IPS-18a (cell line): ENCODE data around the gene NRROS.
"Not testable (repeated sequence)": the region's sequence is repeated elsewhere in the genome, so short reads cannot be mapped to it uniquely, and the experiment has no call there.

Source experiments
- H3K27ac ChIP-seq: one replicate; pipeline ENCODE4 v1.5.1; 2013; ENCODE audit warnings: low read length
- H3K27me3 ChIP-seq: one replicate; pipeline ENCODE4 v1.6.1; 2013; ENCODE audit warnings: mild to moderate bottlenecking, low read length; ENCODE audit not compliant: control insufficient read depth, insufficient read depth
- H3K36me3 ChIP-seq: one replicate; pipeline ENCODE4 v1.6.1; 2013; ENCODE audit warnings: low read depth, low read length; ENCODE audit not compliant: control insufficient read depth
- H3K4me1 ChIP-seq: one replicate; pipeline ENCODE4 v1.6.1; 2013; ENCODE audit warnings: low read depth, low read length; ENCODE audit not compliant: control insufficient read depth
- H3K4me3 ChIP-seq: one replicate; pipeline ENCODE4 v1.5.1; 2013; ENCODE audit warnings: low read length
- H3K9ac ChIP-seq: one replicate; pipeline ENCODE4 v1.6.1; 2013; ENCODE audit warnings: mild to moderate bottlenecking, low read length, moderate library complexity
- H3K9me3 ChIP-seq: one replicate; pipeline ENCODE4 v1.6.1; 2013; ENCODE audit warnings: low read depth, low read length; ENCODE audit not compliant: control insufficient read depth

NRROS gene

GRCh38 chr3:196639483-196640296, at the start of gene NRROS:
NRROS (plus strand) TSS chr3:196639694; CDS start chr3:196654540, 14,846 bp downstream.
- peak within 1 kb of the TSS; percentile 56 for H3K9ac ChIP-seq
- H3K27ac ChIP-seq, result no peak within 1 kb of the TSS
- peaks cover 24% of the 10 kb centered on the region for H3K27me3 ChIP-seq
- H3K4me3 ChIP-seq, result peak within 1 kb of the TSS; percentile 55
- no peaks in the 10 kb centered on the region for H3K36me3 ChIP-seq
- H3K9me3 ChIP-seq, result no peaks in the 10 kb centered on the region
- no peaks in the 10 kb centered on the region for H3K4me1 ChIP-seq

DNA sequence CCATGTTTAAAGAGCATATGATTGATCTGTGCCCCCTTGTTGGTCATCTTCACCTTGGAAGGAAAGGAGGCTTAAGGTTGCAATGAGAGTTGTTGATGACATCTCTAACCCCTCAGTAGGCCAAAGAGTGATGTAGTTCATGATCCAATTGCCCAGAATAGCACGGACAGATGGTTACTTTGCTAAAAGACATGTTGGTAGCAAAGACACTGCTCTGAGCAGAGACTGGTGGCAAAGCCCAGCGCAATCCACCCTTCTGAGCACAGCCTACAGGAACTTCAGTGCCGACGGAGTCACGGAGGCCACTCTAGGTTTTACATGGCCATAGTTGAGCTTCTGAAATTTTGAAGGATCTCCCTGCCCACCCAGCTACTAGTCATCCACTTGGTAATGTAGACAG, 49.2 kb upstream of the NRROS start:
- Histone ChIP-seq H3K27me3 (no peaks in the 10 kb centered on the region), H3K9me3 (no peaks in the 10 kb centered on the region), H3K36me3 (peaks cover 1% of the 10 kb centered on the region), H3K9ac (no peak overlapping the region), H3K4me1 (no peaks in the 10 kb centered on the region), H3K4me3 (no peak overlapping the region), H3K27ac (no peak overlapping the region)

- H3K36me3 ChIP-seq, result no peaks in the 10 kb centered on the region
These were observed 43.1 kb upstream of the NRROS start for GRCh38 chr3:196596355-196596754.

GRCh38 chr3:196597971-196598733, 41.3 kb upstream of the NRROS start:
- H3K36me3 ChIP-seq, H3K27ac ChIP-seq, H3K9ac ChIP-seq, H3K4me1 ChIP-seq, H3K9me3 ChIP-seq, H3K4me3 ChIP-seq, H3K27me3 ChIP-seq: not testable (repeated sequence)

More at GRCh38 chr3:196596355-196596754, 43.1 kb upstream of the NRROS start:
- Histone ChIP-seq H3K27ac (no peak overlapping the region), H3K9me3 (no peaks in the 10 kb centered on the region), H3K4me1 (no peaks in the 10 kb centered on the region), H3K9ac (no peak overlapping the region), H3K27me3 (no peaks in the 10 kb centered on the region), H3K4me3 (no peak overlapping the region)

GRCh38 chr3:196599734-196600128, 39.8 kb upstream of the NRROS start:
- Histone ChIP-seq H3K9ac (no peak overlapping the region), H3K27ac (no peak overlapping the region), H3K27me3 (no peaks in the 10 kb centered on the region), H3K36me3 (no peaks in the 10 kb centered on the region), H3K4me3 (no peak overlapping the region), H3K9me3 (no peaks in the 10 kb centered on the region), H3K4me1 (no peaks in the 10 kb centered on the region)

GRCh38 chr3:196600359-196600758, 39.1 kb upstream of the NRROS start:
- H3K4me3 ChIP-seq, result no peak overlapping the region
- H3K27ac ChIP-seq, result no peak overlapping the region
- H3K36me3 ChIP-seq, result no peaks in the 10 kb centered on the region
- no peak overlapping the region for H3K9ac ChIP-seq
- no peaks in the 10 kb centered on the region for H3K9me3 ChIP-seq
- H3K27me3 ChIP-seq, result no peaks in the 10 kb centered on the region
- H3K4me1 ChIP-seq, result no peaks in the 10 kb centered on the region

- H3K9ac ChIP-seq, result no peak overlapping the region
- H3K4me1 ChIP-seq, result no peaks in the 10 kb centered on the region
- H3K36me3 ChIP-seq, result no peaks in the 10 kb centered on the region
- H3K4me3 ChIP-seq, result no peak overlapping the region
- H3K27ac ChIP-seq, result no peak overlapping the region
- H3K9me3 ChIP-seq, result no peaks in the 10 kb centered on the region
- H3K27me3 ChIP-seq, result no peaks in the 10 kb centered on the region
These were observed 36.8 kb upstream of the NRROS start for GRCh38 chr3:196602673-196603072.

- Histone ChIP-seq H3K36me3 (no peaks in the 10 kb centered on the region), H3K27me3 (no peaks in the 10 kb centered on the region), H3K9ac (no peak overlapping the region), H3K9me3 (no peaks in the 10 kb centered on the region), H3K4me1 (no peaks in the 10 kb centered on the region), H3K4me3 (no peak overlapping the region), H3K27ac (no peak overlapping the region)
These were observed 35.8 kb upstream of the NRROS start for GRCh38 chr3:196603683-196604082.

GRCh38 chr3:196604548-196604947, 34.9 kb upstream of the NRROS start:
- no peaks in the 10 kb centered on the region for H3K9me3 ChIP-seq
- no peak overlapping the region for H3K27ac ChIP-seq
- H3K36me3 ChIP-seq, result no peaks in the 10 kb centered on the region
- H3K4me1 ChIP-seq, result no peaks in the 10 kb centered on the region
- no peaks in the 10 kb centered on the region for H3K27me3 ChIP-seq
- H3K9ac ChIP-seq, result no peak overlapping the region
- H3K4me3 ChIP-seq, result no peak overlapping the region

DNA sequence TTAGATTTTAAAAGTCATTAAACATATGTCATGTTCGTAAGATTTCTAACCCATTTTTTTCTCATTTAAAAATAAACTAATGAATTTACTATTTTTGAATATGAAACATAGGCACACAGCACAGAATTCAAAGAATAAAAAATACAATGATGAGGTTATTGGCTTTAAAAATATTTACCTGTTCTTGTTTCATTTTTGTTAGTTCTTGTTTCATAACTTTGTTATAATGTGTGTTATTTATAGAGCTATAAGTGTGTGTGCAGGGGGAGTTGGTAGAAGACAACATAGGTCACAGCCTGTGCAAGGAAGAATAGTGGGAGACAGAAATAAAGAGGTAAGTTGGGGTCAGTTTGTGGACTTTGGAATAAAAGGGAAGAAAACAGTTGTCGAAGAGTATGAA, 30.8 kb upstream of the NRROS start:
- Histone ChIP-seq H3K4me3 (no peak overlapping the region), H3K27ac (no peak overlapping the region), H3K27me3 (no peaks in the 10 kb centered on the region), H3K9ac (no peak overlapping the region), H3K36me3 (no peaks in the 10 kb centered on the region), H3K4me1 (no peaks in the 10 kb centered on the region), H3K9me3 (no peaks in the 10 kb centered on the region)

- no peaks in the 10 kb centered on the region for H3K4me1 ChIP-seq
- no peak overlapping the region for H3K9ac ChIP-seq
- H3K27me3 ChIP-seq, result no peaks in the 10 kb centered on the region
- no peaks in the 10 kb centered on the region for H3K9me3 ChIP-seq
- no peak overlapping the region for H3K27ac ChIP-seq
- no peaks in the 10 kb centered on the region for H3K36me3 ChIP-seq
- H3K4me3 ChIP-seq, result no peak overlapping the region
These were observed 30.1 kb upstream of the NRROS start for GRCh38 chr3:196609343-196609775.
